MG63 (cell line): ENCODE measurements around the gene NOX3. TPM values are rescaled to one million over a fixed set of nuclear protein-coding genes. Genes with fewer than 3 reads are reported as not detected.
"Not testable (repeated sequence)": the region's sequence is repeated elsewhere in the genome, so short reads cannot be mapped to it uniquely, and the experiment has no call there.

Experiments
- DNase-seq: peaks from one replicate; pipeline ENCODE4 v3.0.0-alpha.2; 2020
- H3K27me3 ChIP-seq: fragments of 250-450 bp; sonication (Bioruptor Pico); 2 replicates; pipeline ENCODE4 v1.5.1; 2020; ENCODE audit warnings: mild to moderate bottlenecking, moderate library complexity
- H3K36me3 ChIP-seq: fragments of 250-450 bp; sonication (Bioruptor Pico); 2 replicates; pipeline ENCODE4 v1.5.1; 2020; ENCODE audit warnings: mild to moderate bottlenecking, moderate library complexity
- H3K4me3 ChIP-seq: fragments of 250-450 bp; sonication (Bioruptor Pico); 2 replicates; pipeline ENCODE4 v1.5.1; 2020; ENCODE audit warnings: mild to moderate bottlenecking, moderate library complexity
- H3K9me3 ChIP-seq: fragments of 250-450 bp; sonication (Bioruptor Pico); 2 replicates; pipeline ENCODE4 v1.5.1; 2020; ENCODE audit warnings: mild to moderate bottlenecking, moderate library complexity
- total RNA-seq: library from RNA; depleted of rRNA; stranded (reverse); fragments of >200 nt; shearing (Covaris generic); gene quantifications from 2 replicates; pipeline ENCODE4 v1.2.3, GENCODE V29; 2014; ENCODE audit warnings: low replicate concordance

NOX3 gene
- total RNA-seq, 1 experiment from 2014 or later: not detected

GRCh38 chr6:155374681-155375080, 81.0 kb downstream of the NOX3 start:
- Histone ChIP-seq H3K9me3 (no peaks in the 10 kb centered on the region; the same call in 1 of the 2 replicates), H3K36me3 (no peaks in the 10 kb centered on the region), H3K4me3 (no peak overlapping the region), H3K27me3 (no peaks in the 10 kb centered on the region)
- no peak for DNase-seq

GRCh38 chr6:155373276-155373675, 82.4 kb downstream of the NOX3 start:
- no peaks in the 10 kb centered on the region for H3K27me3 ChIP-seq
- H3K9me3 ChIP-seq: no peaks in the 10 kb centered on the region; the same call in 1 of the 2 replicates
- no peak overlapping the region for H3K4me3 ChIP-seq
- no peak for DNase-seq
- no peaks in the 10 kb centered on the region for H3K36me3 ChIP-seq

- Histone ChIP-seq H3K36me3 (no peaks in the 10 kb centered on the region), H3K27me3 (no peaks in the 10 kb centered on the region), H3K9me3 (no peaks in the 10 kb centered on the region; the same call in 1 of the 2 replicates), H3K4me3 (no peak overlapping the region)
- DNase-seq: no peak
Observed at GRCh38 chr6:155372256-155372655, 83.4 kb downstream of the NOX3 start.

GRCh38 chr6:155371230-155371629, 84.4 kb downstream of the NOX3 start:
- Histone ChIP-seq H3K4me3 (no peak overlapping the region), H3K27me3 (no peaks in the 10 kb centered on the region), H3K9me3 (no peaks in the 10 kb centered on the region; the same call in 1 of the 2 replicates), H3K36me3 (no peaks in the 10 kb centered on the region)
- DNase-seq: no peak

- H3K36me3 ChIP-seq: no peaks in the 10 kb centered on the region
- no peaks in the 10 kb centered on the region for H3K27me3 ChIP-seq
- H3K9me3 ChIP-seq: no peaks in the 10 kb centered on the region
- no peak overlapping the region for H3K4me3 ChIP-seq
- DNase-seq: no peak
Observed at GRCh38 chr6:155366325-155366724, 89.3 kb downstream of the NOX3 start.

- H3K4me3 ChIP-seq: no peak overlapping the region
- no peaks in the 10 kb centered on the region for H3K27me3 ChIP-seq
- no peak for DNase-seq
- no peaks in the 10 kb centered on the region for H3K36me3 ChIP-seq
- H3K9me3 ChIP-seq: no peaks in the 10 kb centered on the region
Observed at GRCh38 chr6:155364844-155365437, 90.7 kb downstream of the NOX3 start.

- not testable (repeated sequence) for H3K27me3 ChIP-seq, H3K4me3 ChIP-seq, DNase-seq, H3K9me3 ChIP-seq, H3K36me3 ChIP-seq
Observed at GRCh38 chr6:155364021-155364420, 91.6 kb downstream of the NOX3 start.

- not testable (repeated sequence) for H3K36me3 ChIP-seq, H3K27me3 ChIP-seq, DNase-seq, H3K9me3 ChIP-seq, H3K4me3 ChIP-seq
Observed at GRCh38 chr6:155362968-155363632, 92.5 kb downstream of the NOX3 start.

- DNase-seq: no peak
- Histone ChIP-seq H3K4me3 (no peak overlapping the region), H3K36me3 (no peaks in the 10 kb centered on the region), H3K9me3 (peaks cover 7% of the 10 kb centered on the region), H3K27me3 (no peaks in the 10 kb centered on the region)
Observed at GRCh38 chr6:155354167-155354566, 101.5 kb downstream of the NOX3 start.

GRCh38 chr6:155352811-155353210, 102.8 kb downstream of the NOX3 start:
- Histone ChIP-seq H3K4me3 (no peak overlapping the region), H3K27me3 (no peaks in the 10 kb centered on the region), H3K36me3 (no peaks in the 10 kb centered on the region), H3K9me3 (peaks cover 7% of the 10 kb centered on the region)
- DNase-seq: no peak

- Histone ChIP-seq H3K27me3 (no peaks in the 10 kb centered on the region), H3K9me3 (peaks cover 7% of the 10 kb centered on the region), H3K4me3 (no peak overlapping the region), H3K36me3 (no peaks in the 10 kb centered on the region)
- no peak for DNase-seq
Observed at GRCh38 chr6:155352130-155352420, 103.6 kb downstream of the NOX3 start.

- peaks cover 7% of the 10 kb centered on the region for H3K9me3 ChIP-seq
- no peaks in the 10 kb centered on the region for H3K36me3 ChIP-seq
- no peak for DNase-seq
- H3K27me3 ChIP-seq: no peaks in the 10 kb centered on the region
- no peak overlapping the region for H3K4me3 ChIP-seq
Observed at GRCh38 chr6:155351273-155352129, 104.1 kb downstream of the NOX3 start.

GRCh38 chr6:155349956-155350355, 105.7 kb downstream of the NOX3 start:
- H3K9me3 ChIP-seq: peaks cover 7% of the 10 kb centered on the region
- no peak for DNase-seq
- no peak overlapping the region for H3K4me3 ChIP-seq
- no peaks in the 10 kb centered on the region for H3K36me3 ChIP-seq
- no peaks in the 10 kb centered on the region for H3K27me3 ChIP-seq

- H3K9me3 ChIP-seq: no peaks in the 10 kb centered on the region
- no peak overlapping the region for H3K4me3 ChIP-seq
- no peaks in the 10 kb centered on the region for H3K36me3 ChIP-seq
- DNase-seq: no peak
- no peaks in the 10 kb centered on the region for H3K27me3 ChIP-seq
Observed at GRCh38 chr6:155349129-155349528, 106.5 kb downstream of the NOX3 start.

- H3K4me3 ChIP-seq: no peak overlapping the region
- no peak for DNase-seq
- no peaks in the 10 kb centered on the region for H3K36me3 ChIP-seq
- no peaks in the 10 kb centered on the region for H3K9me3 ChIP-seq
- H3K27me3 ChIP-seq: no peaks in the 10 kb centered on the region
Observed at GRCh38 chr6:155347800-155348199, 107.8 kb downstream of the NOX3 start.

- Histone ChIP-seq H3K4me3 (no peak overlapping the region), H3K36me3 (no peaks in the 10 kb centered on the region), H3K27me3 (no peaks in the 10 kb centered on the region), H3K9me3 (no peaks in the 10 kb centered on the region)
- DNase-seq: no peak
Observed at GRCh38 chr6:155346957-155347356, 108.7 kb downstream of the NOX3 start.
